ENCODE results near the gene INTS3. TPM values are rescaled to one million over a fixed set of nuclear protein-coding genes. Genes with fewer than 3 reads are reported as not detected.

The INTS3 gene
- total and polyA plus RNA-seq, 9 of the 15 experiments (the other 6 are each of a cell fraction or from before 2014, with no cell fraction given), result 6.3 to 24.1 (median 14.3) TPM

- POLR2A ChIA-PET, result interaction anchor here (0.7 to 0.9 kb wide), 2 partner anchors 8 to 32 kb away, joined by 3 to 4 read pairs; no protein-coding TSS in a partner anchor
These were observed 66.2 kb downstream of the INTS3 start for GRCh38 chr1:153793973-153794615.

More at GRCh38 chr1:153793973-153794615, 66.2 kb downstream of the INTS3 start:
- Histone ChIP-seq H2AFZ (ENCODE audit: low read depth, low read length) (no peak overlapping the region), H3K9me3 (replicated peaks; ENCODE audit: control insufficient read depth, insufficient read depth, low read depth, low read length) (no peaks in the 10 kb centered on the region), H3K27me3 (ENCODE audit: control insufficient read depth in 2 of 2, insufficient read depth in 2 of 2, low read length in 2 of 2) (no peaks in the 10 kb centered on the region), H3K4me1 (replicated peaks in 1 of 2; ENCODE audit: control insufficient read depth in 2 of 2, insufficient read depth in 2 of 2, low read length in 2 of 2) (peaks cover 7 to 55% of the 10 kb centered on the region in 2 experiments), H3K9ac (ENCODE audit: insufficient read depth in 1 of 2, low read depth in 2 of 2, low read length in 2 of 2) (peak overlapping the region in 1 of 2 experiments; percentile 40; a peak in 2 of 4 replicates), H3K4me3 (no peak overlapping the region), H3K27ac (ENCODE audit: extremely low read depth, low read depth, low read length) (no peak overlapping the region), H4K20me1 (replicated peaks; ENCODE audit: control insufficient read depth, insufficient read depth, low read length) (no peaks in the 10 kb centered on the region), H3K9me1 (ENCODE audit: control insufficient read depth, insufficient read depth, low read length) (no peaks in the 10 kb centered on the region), H3K4me2 (ENCODE audit: insufficient read depth, low read length) (no peak overlapping the region), H3K36me3 (ENCODE audit: control insufficient read depth, insufficient read depth, low read length) (no peaks in the 10 kb centered on the region), H3K79me2 (ENCODE audit: control insufficient read depth, insufficient read depth, low read length) (no peaks in the 10 kb centered on the region)
- TF ChIP-seq RNF2 (IDR thresholded peaks at IDR 0.05), result no peak
- no peak for TF ChIP-seq ARID4B (CRISPR knock-in tag; IDR thresholded peaks at IDR 0.05)
- TF ChIP-seq KHSRP (IDR thresholded peaks at IDR 0.05), result no peak
- TF ChIP-seq HMG20A (CRISPR knock-in tag; conservative IDR thresholded peaks at IDR 0.05), result no peak
- no peak for TF ChIP-seq NFYB (IDR thresholded peaks at IDR 0.05; ENCODE audit: extremely low read depth, insufficient read length)
- TF ChIP-seq ZNF239 (CRISPR knock-in tag; IDR thresholded peaks at IDR 0.05), result no peak
- TF ChIP-seq HOXB6 (CRISPR knock-in tag; IDR thresholded peaks at IDR 0.05; ENCODE audit: borderline replicate concordance), result no peak
- TF ChIP-seq GTF2B (IDR thresholded peaks at IDR 0.05; ENCODE audit: extremely low read depth, insufficient read length), result no peak
- no peak for TF ChIP-seq ELK1 (CRISPR knock-in tag; IDR thresholded peaks at IDR 0.05)
- in situ Hi-C loops (cut with MboI) (no loop called here), intact Hi-C loops (cut with micrococcal nuclease) (no loop called here)
- 32% methylated on average over 8 of the region's 12 CpGs for WGBS (ENCODE audit: insufficient coverage, low coverage, missing lambda C conversion rate)
- ATAC-seq, result no peak
- no peak for FAIRE-seq
- CTCF ChIA-PET (ENCODE audit: low intra/inter-chr PET ratio), result no interaction called here
- BruUV-seq (replicated peaks), result no TSS peak
- no peak for DNase-seq (ENCODE audit: extremely low read depth in 1 of 4, low spot score in 3 of 4)

All from K562 (cell line).